K562 (cell line): ENCODE data around the gene ACSM6. TPM values are rescaled to one million over a fixed set of nuclear protein-coding genes. Genes with fewer than 3 reads are reported as not detected.

ENCODE experiments used
- CBFA2T2 ChIP-seq: fragments of 450-650 bp; conservative IDR thresholded peaks from 2 replicates; pipeline ENCODE4 v1.6.1; 2017; ENCODE audit warnings: mild to moderate bottlenecking
- CBX3 ChIP-seq, 2 experiments: IDR thresholded peaks; 1 replicate in 1 of 2; 2 replicates in 1 of 2; pipeline ENCODE4 v1.6.1; 2012; ENCODE audit warnings: inconsistent platforms in 2 of 2, low read length in 2 of 2, borderline replicate concordance in 1 of 2, control low read depth in 1 of 2
- CEBPZ ChIP-seq: fragments of 150-350 bp; IDR thresholded peaks from 2 replicates; pipeline ENCODE4 v1.6.1; 2014; ENCODE audit warnings: low read depth, mild to moderate bottlenecking, low read length, borderline replicate concordance
- ELF4 ChIP-seq: fragments of 450-650 bp; formaldehyde crosslinking; IDR thresholded peaks from 2 replicates; pipeline ENCODE4 v1.4.0; 2022; ENCODE audit warnings: missing genetic modification characterization
- ELK1 ChIP-seq: sonication (generic); formaldehyde crosslinking; IDR thresholded peaks from 2 replicates; pipeline ENCODE4 v1.8.1; 2022; ENCODE audit warnings: missing genetic modification reagents
- GABPA ChIP-seq: fragments of 200-800 bp; sonication (Bioruptor generic); conservative IDR thresholded peaks from 2 replicates; pipeline ENCODE4 v1.6.1; 2016; ENCODE audit warnings: low read depth, missing genetic modification characterization, missing compliant biosample characterization
- HMBOX1 ChIP-seq: sonication (generic); IDR thresholded peaks from 2 replicates; pipeline ENCODE4 v1.6.1; 2016
- HNRNPLL ChIP-seq: fragments of 200-400 bp; formaldehyde crosslinking; IDR thresholded peaks from 2 replicates; pipeline ENCODE4 v1.6.1; 2017; ENCODE audit warnings: low read length, low read depth, mild to moderate bottlenecking; ENCODE audit not compliant: poor library complexity, severe bottlenecking
- SLC30A9 ChIP-seq: fragments of 250-450 bp; sonication (Bioruptor Pico); IDR thresholded peaks from 2 replicates; pipeline ENCODE4 v1.8.0; 2022; ENCODE audit warnings: mild to moderate bottlenecking, moderate library complexity
- TCF3 ChIP-seq: sonication (generic); formaldehyde crosslinking; IDR thresholded peaks from 2 replicates; pipeline ENCODE4 v1.4.0; 2020; ENCODE audit warnings: mild to moderate bottlenecking, missing genetic modification reagents
- TFE3 ChIP-seq: fragments of 450-650 bp; formaldehyde crosslinking; IDR thresholded peaks from 2 replicates; pipeline ENCODE4 v1.4.0; 2020; ENCODE audit warnings: mild to moderate bottlenecking, mixed read lengths
- ZNF354B ChIP-seq: fragments of 250-450 bp; sonication (Bioruptor Pico); IDR thresholded peaks from 2 replicates; pipeline ENCODE4 v1.4.0; 2020
- ZNF408 ChIP-seq: fragments of 250-450 bp; sonication (Bioruptor Pico); IDR thresholded peaks from 2 replicates; pipeline ENCODE4 v1.4.0; 2020; ENCODE audit warnings: low read depth, mild to moderate bottlenecking, moderate library complexity
- polyA plus RNA-seq, 8 experiments: library from polyadenylated mRNA; depleted of rRNA in 4 of 8; stranded (reverse) in 5 of 8; unstranded in 3 of 8; fragments of >200 nt; fragmentation: Nextera tagmentation in 2 of 8; fragmentation: Illumina TruSeq in 1 of 8; extraction: Ambion mirVana in 2 of 8; extraction: Trizol in 1 of 8; gene quantifications; 2 replicates each; pipeline versions ENCODE4 v1.2.1 to v1.2.3, GENCODE V29; 2011 to 2014; ENCODE audit warnings: inconsistent platforms in 1 of 8, missing spikeins in 1 of 8
- total RNA-seq, 7 experiments: library from RNA; depleted of rRNA in 6 of 7; stranded (reverse); fragments of >200 nt in 6 of 7; fragmentation: Illumina TruSeq in 2 of 7; extraction: Trizol in 2 of 7; gene quantifications; 2 replicates each; pipeline versions ENCODE4 v1.2.1 to v1.2.3, GENCODE V29; 2011 to 2021; ENCODE audit warnings: low replicate concordance in 1 of 7

ACSM6 gene
- total and polyA plus RNA-seq, 9 of the 15 experiments (the other 6 are each of a cell fraction or from before 2014, with no cell fraction given), result not detected

- TF ChIP-seq CEBPZ (no peak), HMBOX1 (peak; percentile 88), ZNF408 (CRISPR knock-in tag) (no peak), TCF3 (CRISPR knock-in tag) (peak; percentile 50), SLC30A9 (CRISPR knock-in tag) (no peak), CBFA2T2 (peak; percentile 57), ELF4 (CRISPR knock-in tag) (no peak), TFE3 (no peak), CBX3 (IDR thresholded peaks at IDR 0.05; ENCODE audit: borderline replicate concordance in 1 of 2, low read length in 2 of 2) (no peak), GABPA (no peak), ELK1 (CRISPR knock-in tag) (no peak), HNRNPLL (no peak), ZNF354B (CRISPR knock-in tag) (no peak)
Observed at GRCh38 chr10:95276367-95277200, 82.5 kb downstream of the ACSM6 start (continued).
